Frontal cortex (tissue), 4 donors: ENCODE results near the gene VSTM2A. TPM values are rescaled to one million over a fixed set of nuclear protein-coding genes. Genes with fewer than 3 reads are reported as not detected.
"Not testable (repeated sequence)": the region's sequence is repeated elsewhere in the genome, so short reads cannot be mapped to it uniquely, and the experiment has no call there.

Experiments
- DNase-seq, 2 donors: peaks; one replicate each; pipeline ENCODE4 v3.0.0; 2012; ENCODE audit warnings: low spot score in 2 of 2
- FAIRE-seq: peaks from 2 replicates; lab custom pipeline; 2012; peaks lifted over from hg19 to GRCh38; lab: Jason Lieb, UNC
- total RNA-seq: library from RNA; depleted of rRNA; stranded (reverse); fragments of >200 nt; gene quantifications from one replicate; pipeline ENCODE4 v1.2.3, GENCODE V29; 2014
- donor health status: control.
- donor health status: control.
- donor health status: control.

VSTM2A gene, protein sequence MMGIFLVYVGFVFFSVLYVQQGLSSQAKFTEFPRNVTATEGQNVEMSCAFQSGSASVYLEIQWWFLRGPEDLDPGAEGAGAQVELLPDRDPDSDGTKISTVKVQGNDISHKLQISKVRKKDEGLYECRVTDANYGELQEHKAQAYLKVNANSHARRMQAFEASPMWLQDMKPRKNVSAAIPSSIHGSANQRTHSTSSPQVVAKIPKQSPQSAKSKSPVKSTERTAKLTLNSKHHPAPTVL
- total RNA-seq = 99.1 TPM

DNA sequence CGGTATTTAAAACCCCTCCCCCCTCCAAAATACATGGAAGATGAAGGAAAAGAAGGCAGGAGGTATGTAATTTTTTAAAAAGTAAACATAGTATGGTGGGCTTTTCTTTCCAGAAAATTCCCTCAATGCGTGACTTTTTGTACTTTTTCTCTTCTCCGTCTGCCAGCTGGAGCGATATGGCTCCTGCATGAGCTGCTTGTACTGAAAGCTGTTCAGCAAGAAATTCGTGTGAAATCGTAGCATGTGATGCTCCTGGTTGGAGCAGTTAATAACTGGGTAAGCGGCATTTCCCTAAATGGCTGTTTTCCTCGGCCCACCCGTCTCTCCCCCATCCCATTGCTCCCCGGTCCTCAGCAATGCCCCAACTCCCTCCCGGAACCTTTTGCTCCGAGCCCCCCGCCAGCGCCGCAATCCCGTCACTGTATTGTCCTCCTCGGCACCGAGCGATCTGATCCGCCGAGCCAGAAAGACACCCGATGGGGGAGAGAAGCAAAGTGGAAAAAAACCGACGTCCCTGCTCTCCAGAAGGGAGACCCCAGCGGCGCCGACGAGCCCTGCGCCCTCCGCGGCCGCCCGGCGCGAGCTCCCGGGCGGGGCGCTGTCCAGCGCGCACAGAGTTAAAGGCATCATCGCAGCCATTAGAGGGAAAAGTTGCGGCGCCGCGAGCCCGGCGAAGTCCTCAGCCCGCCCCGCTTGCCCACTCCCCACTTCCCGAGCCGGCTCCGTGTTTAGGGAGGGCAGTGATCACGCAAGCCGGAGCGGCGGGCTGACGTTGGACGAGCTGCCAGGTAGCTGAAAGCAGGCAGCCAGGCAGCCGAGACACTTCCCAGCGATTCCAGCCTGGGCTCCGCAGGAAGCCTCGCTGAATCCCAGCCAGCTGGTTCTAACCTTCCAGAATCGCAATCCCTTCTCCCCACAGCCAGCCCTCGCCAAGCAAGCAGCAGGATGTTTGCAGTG lies at the start of gene VSTM2A:
VSTM2A (plus strand) TSS at position 707 of the 957 bp plus-strand sequence. CDS start 356 bp downstream, outside the sequence.
- FAIRE-seq = no peak
- peak; percentile 37 to 41 for DNase-seq

DNA sequence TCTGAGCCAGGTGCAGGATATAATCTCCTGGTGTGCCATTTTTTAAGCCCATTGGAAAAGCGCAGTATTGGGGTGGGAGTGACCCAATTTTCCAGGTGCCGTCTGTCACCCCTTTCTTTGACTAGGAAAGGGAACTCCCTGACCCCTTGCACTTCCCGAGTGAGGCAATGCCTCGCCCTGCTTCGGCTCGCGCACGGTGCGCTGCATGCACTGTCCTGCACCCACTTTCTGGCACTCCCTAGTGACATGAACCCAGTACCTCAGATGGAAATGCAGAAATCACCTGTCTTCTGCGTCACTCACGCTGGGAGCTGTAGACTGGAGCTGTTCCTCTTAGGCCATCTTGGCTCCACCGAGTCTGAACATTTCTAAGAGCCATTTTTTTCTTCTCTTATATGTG lies 37.6 kb upstream of the VSTM2A start:
- not testable (repeated sequence) for DNase-seq

DNA sequence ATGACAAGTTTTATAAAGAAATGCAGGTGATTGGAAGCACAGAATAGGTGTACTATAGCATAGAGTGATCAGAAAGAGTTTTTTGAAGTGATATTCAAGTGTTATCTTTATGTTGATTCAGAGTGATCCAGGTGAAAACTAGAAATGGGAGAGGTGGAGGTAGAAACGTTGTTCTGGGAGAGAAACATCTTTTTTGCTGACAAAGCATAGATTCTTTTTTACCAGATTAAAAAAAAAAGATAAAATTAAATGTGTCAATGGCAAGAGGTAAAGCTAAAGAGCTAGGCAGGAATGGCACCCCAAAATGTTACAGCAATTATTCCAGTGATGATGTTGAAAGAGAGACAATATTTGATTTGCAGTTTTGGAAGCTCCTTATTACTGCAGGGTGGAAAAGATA lies 12.6 kb upstream of the VSTM2A start:
- no peak for DNase-seq
- FAIRE-seq = no peak

More for the DNA sequence above, 37.6 kb upstream of the VSTM2A start:
- FAIRE-seq = not testable (repeated sequence)

DNA sequence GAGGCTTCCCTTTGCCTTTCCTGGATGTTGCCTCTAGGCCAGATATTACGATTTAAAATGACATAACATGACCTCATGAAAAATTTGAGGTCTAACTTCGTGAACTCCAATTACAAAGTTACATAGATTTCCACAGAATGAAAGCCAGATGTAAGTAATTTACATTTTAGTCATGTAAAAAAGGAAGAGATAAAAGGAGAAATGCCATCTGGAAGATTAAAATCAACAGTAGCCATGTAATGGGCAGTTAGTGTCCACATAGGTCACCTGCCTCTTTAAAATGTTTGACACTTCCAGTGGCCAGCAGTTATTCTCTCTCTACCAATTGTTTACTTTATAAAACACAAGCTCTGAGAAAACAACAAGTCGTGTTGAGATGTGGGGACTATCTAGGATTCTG lies 4.1 kb upstream of the VSTM2A start:
- FAIRE-seq (no peak), DNase-seq (no peak)

DNA sequence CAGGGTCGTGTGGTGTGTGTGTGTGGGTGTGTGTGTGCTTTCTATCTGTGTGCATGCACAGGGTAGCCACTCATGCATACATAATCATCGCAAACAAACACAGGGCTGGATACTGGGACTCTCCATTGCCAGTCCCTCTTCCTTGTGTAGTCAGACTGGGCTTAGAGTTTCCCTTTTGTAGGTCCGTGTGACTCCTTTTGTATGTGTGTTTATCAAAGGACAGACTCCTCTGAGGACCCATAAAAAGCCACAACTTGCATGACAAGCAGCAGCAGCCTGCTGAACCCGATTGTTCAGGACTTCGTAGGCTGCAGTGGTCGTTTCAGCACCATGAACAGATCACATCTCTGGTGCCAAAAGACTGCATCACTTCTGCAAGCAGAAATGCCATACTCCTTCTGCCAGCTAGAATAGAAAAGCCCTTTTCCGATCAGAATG lies 895 bp downstream of the VSTM2A start:
- FAIRE-seq (no peak), DNase-seq (peak in 1 of 2 donors; percentile 58)

DNA sequence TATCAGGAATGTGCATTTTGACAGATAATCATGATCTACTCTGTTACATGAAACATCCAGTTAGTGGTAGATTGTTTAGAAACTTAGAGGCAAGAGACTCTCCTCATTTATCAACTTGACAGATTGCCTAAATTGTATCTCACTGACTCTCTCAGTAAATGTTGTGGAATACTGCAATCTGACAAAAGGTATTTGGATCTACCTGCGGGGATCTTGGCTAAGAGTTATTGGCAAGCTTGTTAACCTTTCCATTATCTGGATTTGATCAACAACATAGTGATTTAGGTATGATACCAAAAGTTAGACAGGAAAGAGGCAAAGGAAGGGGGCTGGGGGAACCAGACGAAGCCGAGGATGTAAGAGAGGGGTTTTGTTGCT lies 2.0 kb downstream of the VSTM2A start:
- DNase-seq (no peak), FAIRE-seq (no peak)

DNA sequence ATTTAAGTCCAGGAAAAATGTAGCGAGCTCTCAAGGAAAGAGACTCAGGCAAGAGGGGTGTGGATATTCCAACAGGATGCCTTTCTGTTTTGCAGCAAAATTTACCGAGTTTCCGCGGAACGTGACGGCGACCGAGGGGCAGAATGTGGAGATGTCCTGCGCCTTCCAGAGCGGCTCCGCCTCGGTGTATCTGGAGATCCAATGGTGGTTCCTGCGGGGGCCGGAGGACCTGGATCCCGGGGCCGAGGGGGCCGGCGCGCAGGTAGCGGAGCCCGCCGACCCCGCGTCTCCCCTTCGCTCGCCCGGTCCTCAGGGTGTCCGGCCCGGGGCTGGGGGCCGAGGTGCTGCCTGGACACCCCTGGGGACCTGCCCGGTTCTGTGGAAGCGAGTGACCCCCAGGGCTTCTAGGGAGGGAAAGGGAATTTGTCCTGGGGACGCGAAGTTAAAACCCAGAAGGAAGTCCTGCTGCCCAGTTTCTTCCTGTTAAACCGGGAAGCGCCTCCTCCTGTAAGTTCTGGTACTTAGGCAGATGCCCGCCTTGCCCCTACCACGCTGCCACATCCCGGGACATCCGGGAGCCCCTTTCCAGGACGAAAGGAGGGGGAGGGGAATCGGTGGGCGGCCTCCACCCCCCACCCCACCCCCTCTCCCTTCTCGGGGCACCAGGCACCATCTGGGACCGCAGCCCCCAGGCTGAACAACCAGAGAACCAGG lies 2.5 kb downstream of the VSTM2A start:
- FAIRE-seq (no peak), DNase-seq (no peak)

DNA sequence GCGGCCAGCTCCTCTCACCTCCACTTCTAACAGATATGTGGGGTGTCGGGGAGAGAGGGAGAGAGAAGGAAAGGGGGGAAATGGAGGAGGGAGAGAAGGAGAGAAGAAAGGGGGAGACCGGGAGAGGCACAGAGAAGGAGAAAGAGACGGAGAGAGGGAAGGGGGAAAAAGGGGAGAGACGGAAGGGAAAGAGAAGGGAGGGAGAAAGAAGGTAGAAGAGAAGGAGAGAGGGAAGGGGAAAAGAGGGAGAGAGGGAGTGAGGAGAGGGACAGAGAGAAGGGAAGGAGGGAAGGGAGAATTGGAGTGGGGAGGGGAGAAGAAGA lies 3.0 kb downstream of the VSTM2A start:
- FAIRE-seq = no peak
- DNase-seq = no peak

DNA sequence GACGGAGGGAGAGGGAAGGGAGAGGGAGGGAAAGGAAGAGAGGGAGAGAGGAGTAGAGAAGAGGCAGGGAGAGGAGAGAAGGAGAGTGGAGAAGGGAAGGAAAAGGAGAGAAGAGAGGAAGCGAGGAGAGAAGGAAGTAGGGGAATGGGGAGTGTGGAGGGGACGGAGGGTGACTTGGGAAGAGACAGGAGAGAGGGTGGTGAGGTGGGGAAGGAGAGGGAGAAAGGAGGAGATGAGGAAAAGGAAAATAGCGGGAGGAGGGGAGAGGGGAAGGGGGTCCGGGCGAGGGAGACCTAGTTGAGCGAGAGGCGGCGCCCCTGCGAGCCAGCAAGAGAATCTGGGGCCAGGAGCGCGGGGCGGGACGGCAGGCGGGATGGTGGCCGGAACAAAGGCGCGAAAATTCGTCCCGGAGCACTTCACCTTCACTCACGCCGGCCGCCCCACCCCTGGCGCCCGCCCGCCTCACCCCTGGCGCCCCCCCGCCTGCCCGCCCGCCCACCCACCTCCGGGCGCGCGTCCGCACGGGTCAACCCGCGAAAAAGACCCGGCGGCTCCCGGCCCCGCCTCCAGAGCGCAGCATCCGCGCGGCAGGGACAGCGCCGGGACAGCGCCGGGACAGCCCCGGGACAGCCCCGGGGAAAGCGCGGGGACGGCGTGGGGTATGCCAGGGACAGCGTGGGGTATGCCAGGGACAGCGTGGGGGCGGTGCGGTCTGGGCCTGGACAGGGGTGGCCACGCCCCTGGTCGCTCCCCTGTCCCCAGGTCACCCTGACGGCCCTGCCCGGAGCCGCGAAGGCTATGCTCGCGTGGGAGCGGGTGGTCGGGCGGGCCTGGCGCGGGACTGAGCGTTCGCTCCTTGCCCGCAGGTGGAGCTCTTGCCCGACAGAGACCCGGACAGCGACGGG lies 4.2 kb downstream of the VSTM2A start:
- FAIRE-seq (no peak), DNase-seq (peak; percentile 35 to 38)

DNA sequence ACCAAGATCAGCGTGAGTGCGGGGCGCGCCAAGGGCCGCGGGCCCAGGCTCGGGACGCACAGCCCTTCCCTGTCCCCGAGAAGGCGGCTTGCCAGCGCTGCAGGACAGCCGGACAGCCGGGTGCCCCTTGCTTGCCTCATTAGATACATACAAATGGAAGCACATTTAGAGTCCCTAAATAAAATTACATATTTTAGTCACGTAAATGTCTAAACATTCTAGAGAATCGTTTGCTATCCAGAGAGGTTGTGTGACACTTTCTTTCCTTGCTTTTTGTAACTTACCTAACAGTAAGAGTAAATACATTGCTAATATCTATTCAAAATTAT lies 4.8 kb downstream of the VSTM2A start:
- DNase-seq (no peak), FAIRE-seq (no peak)

DNA sequence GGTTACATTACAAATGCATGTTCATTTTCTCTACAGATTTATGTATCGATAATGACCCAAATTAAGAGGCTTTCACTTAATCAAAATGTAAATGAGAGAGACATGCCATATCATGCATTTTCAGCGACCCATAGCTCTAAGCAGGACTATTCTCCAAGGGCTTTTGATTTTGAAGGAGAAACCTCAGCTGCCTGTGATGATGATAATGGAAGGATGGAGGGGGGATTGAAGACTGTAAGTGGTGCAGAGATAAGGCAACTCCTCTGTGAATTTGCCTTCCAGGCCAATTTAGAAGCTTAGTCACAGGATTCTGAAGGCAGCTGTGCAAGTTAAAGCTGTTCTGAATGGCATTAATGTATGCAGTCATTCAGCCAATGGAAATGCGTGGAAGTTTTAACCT lies 8.3 kb downstream of the VSTM2A start:
- FAIRE-seq (no peak), DNase-seq (no peak)

DNA sequence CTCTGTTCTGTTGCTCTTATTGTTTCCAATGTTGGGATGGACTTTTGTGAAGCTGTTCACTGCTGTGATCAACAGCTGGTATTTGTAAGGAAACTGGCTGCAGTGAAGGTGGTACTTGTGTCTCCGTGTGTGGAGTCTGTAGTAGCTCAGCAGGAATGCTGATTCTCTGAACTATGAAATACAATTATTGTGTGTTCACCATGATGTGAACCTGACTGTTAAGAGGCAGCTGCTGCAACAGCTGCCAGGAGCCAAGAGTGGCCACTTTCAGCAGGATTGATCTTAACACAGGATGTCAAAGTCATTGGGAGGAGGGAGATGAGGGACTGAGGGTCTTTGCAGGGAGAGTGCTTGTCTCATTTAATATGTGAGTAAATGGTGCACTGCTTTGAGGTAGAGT lies 13.9 kb downstream of the VSTM2A start:
- no peak for DNase-seq
- no peak for FAIRE-seq

DNA sequence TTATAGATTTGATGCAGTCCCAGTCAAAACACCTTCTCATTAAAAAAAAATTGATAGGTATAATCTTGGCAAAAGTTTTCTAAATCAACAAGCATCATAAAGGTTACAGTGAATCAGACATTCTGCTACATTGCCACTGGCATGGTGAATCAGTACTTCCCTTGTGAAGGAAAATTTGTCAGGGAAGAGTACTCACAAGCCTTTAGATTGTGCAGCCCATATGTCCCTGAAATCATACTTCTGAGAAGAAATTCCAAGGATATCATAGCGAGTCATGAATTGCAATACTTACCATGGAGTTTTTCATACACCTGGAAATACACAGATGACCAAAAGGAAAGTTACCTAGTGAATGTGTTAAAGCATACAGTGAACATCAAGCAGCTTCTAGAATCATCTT lies 17.2 kb downstream of the VSTM2A start:
- DNase-seq (no peak), FAIRE-seq (no peak)

DNA sequence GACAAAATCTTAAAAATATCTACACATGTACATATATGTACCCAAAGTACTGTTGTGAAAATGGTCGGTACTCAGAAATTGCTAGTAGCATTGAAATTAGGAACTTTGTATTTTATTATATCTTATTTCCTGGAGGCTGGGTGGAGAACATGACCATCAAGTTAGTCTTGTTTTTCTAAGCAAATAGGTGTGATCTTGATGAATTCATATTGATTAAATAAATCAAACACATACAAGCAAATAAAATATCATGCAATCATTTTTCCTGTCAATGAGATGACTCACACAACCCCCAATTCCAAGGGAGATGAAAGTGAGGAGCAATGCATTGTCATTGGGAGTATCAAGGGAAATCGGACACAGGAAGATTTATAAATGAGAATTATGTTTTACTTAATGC lies 18.0 kb downstream of the VSTM2A start:
- FAIRE-seq (no peak), DNase-seq (no peak)

DNA sequence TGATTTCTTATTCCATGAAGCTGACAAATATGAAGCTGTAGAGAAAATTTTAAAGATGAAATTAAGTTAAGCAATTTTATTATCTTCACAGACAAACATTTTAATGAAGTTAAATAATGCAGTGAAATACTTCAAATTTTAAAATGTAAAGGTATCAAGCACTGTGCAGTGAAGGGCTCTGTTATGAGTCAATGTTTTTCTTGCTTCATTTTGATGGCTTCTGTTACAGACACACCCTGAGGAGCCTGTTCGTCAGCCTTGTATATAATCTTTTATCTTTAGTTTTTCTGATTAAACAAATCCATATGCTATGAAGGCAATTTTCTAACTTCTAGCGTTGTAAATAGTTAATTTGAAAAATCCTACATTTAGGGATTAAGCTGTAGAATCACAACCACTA lies 18.5 kb downstream of the VSTM2A start:
- no peak for FAIRE-seq
- no peak for DNase-seq

DNA sequence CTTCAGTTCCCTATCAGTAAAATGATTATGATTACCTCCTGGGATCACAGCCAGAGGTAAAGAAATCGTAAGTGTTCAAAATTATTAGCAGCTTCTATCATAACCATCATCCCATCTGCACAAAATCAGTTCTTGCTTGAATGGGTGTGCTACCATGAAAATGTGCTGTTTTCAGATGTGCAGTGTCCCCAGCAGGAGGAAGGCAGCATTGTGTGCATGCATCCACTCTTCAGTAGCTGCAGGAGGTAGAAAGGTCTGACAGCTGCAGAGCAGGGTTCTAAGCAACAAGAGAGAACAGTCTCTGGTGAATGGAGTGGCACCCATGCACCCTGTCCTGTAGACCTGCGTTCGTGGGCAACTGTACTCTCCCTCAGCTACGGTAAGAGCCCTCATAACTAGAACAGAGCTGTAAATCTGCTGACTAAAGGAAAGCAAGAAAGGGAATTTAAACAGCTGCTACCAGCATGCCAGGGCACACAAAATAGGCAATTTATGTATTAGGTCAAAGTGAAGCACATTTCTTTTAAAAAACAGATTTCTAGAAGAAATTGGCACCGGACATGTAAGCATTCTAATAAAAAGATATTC lies 21.2 kb downstream of the VSTM2A start:
- FAIRE-seq (no peak), DNase-seq (no peak)

DNA sequence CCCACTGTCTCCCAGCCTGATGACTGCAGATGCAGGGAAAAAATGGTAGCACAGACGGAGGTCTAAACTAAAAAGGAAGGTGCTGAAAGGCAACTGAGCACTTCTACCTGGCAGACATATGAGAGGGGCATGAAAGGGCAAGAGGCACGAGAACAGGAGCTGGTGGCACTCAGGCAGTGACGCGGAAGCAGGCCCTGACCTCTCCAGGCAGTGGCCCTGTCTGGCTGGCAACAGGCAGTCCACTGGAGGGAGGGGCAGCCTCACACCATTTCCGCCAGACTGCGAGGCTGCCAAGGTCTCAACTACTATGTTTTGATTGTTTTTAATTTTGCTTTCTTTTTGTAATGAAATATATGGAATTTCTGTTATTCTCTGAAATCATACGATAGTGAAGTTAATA lies 23.3 kb downstream of the VSTM2A start:
- no peak for FAIRE-seq
- no peak for DNase-seq

DNA sequence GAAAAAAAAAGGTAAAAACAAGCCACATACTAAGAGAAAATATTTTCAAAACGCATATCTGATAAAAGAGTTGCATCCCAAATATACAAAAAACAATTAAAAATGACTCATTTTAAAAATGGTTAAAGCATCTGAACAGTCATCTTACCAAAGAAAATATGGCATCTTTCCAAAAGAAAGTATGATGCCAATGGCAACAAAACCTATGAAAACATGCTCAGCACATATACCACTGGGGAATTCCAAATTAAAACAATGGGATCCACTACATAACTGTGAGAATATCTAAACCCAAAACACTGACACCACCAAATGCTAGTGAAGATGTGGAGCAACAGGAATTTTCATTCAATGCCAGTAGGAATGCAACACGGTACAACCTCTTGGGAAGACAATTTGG lies 39.3 kb downstream of the VSTM2A start:
- FAIRE-seq = no peak

More for the DNA sequence above, 39.3 kb downstream of the VSTM2A start:
- DNase-seq = no peak
